ENCODE results near the gene PRSS53. TPM values are rescaled to one million over a fixed set of nuclear protein-coding genes. Genes with fewer than 3 reads are reported as not detected.
"Not testable (repeated sequence)": the region's sequence is repeated elsewhere in the genome, so short reads cannot be mapped to it uniquely, and the experiment has no call there.

Gene PRSS53
- 1 to 10 TPM in 3 of 4 donors, under 1 TPM in 1; 0.59 to 2.1 (median 1.1) TPM for polyA plus RNA-seq (ENCODE audit: insufficient read length in 4 of 4)

DNA sequence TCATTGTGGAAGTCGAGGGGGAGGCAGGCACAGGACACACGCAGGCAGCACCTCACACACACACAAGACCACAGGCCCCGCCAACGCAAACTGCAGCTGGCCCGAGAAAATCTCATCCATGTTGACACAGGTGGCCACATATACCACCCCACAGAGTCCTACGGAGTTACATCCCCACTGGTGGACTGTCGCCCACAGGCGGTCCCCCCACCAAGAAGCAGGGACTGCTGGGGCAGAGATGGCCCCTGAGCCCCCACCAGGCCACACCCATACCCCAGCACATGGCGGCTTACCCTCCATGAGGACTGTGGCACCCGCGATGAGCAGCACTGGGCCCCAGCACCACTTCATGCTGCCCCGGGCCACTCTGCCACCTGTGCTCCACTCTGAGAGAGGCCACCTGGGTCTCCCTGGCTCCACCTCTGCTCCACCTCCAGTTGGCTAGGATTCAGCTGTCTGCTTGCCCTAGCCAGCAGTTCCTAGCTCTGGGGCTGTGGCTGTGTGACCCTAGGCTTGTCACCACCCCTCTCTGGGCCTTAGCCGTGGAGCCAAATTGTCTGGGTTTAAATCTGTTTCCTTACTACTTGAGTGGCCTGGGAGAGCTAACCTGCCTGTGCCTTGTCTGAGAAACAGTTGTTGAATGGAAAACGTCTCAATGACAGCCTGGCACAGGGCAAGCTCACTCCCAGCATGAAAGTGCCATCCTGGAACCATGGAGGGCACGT is at the start of gene PRSS53:
Gene PRSS53, minus strand, starts transcription at position 485 of the 725 bp plus-strand sequence. Its CDS starts 134 bp downstream, at position 351.
- DNase-seq (ENCODE audit: low read depth in 4 of 4, low spot score in 3 of 4), result no peak

DNA sequence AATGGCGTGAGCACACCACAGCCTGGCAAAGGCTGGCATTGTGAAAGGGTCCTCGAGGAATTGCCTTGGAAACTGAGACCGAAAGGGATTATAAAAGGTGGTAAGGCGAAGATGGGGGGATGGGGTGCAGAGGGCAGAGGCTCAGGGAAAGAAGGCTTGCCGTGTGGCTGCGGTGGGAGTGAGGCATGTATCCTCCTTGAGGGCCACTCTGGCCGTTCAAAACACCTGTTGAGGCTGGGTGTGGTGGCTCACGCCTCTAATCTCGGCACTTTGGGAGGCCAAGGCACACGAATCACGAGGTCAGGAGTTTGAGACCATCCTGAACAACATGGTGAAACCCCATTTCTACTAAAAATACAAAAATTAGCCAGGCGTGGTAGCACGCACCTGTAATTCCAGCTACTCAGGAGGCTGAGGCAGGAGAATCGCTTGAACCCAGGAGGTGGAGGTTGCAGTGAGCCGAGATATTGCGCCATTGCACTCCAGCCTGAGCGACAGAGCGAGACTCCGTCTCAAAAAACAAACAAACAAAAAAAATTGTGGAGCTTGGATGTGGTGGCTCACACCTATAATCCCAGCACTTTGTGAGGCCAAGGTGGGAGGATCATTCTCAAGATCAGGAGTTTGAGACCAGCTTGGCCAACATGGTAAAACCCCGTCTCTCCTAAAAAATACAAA is 48.2 kb upstream of the PRSS53 start:
- DNase-seq (ENCODE audit: low read depth in 4 of 4, low spot score in 3 of 4), result not testable (repeated sequence)

DNA sequence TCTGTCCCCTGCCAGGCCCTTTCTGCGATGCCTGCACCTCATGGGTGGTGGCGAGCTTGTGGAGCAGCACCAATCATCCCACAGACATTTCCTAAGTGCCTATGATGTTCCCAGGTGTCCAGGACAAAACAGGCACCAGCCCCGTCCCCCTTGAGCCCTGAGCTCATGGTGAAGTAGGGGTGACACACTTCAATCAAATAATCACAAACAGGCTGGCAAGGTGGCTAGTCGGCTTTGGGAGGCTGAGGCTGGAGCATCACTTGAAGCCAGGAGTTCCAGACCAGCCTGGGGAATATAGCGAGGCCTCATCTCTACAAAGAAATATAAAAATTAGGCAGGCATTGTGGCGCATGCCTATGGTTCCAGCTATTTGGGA is 47.5 kb upstream of the PRSS53 start:
- no peak for DNase-seq (ENCODE audit: low read depth in 4 of 4, low spot score in 3 of 4)

DNA sequence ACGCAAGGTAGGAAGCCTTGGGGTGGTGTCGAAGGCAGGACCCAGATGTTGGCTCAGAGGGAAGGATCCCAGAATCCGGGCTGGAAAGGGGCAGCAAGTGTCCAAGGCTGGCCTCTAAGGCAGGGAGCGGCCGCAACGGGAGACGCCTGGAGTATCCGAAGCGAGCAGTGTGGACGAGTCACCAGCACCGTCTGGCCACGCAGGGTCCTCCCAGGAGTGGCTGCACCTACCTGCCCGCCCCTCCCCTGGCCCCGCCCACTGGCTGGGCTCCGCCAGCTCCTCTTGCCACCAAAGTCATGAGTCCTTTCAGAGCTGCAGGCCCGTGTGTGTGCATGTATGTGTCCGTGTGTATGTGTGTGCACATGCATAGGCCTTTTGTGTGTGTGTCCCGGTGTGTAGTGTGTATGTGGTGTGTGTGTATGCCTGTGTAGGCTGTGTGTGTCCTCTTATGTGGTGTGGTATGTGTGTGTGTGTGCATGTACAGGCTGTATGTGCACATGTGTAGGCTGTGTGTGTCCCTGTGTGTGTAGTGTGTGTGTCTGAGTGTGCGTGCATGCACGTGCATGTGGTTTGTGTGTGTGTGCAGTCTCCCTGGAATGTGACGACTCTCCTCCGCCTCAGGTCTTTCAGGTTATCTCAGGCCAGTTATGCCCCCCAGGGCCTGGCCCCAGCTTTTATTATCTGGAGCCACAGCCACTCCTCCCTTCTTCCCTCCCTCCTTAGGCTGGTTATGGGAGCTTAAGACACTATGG is 47.0 kb upstream of the PRSS53 start, which contains the start of gene PRSS8:
Gene PRSS8, minus strand, starts transcription at position 193 of the 752 bp plus-strand sequence. CDS start 229 bp downstream, outside the sequence.
- no peak for DNase-seq (ENCODE audit: low read depth in 4 of 4, low spot score in 3 of 4)

DNA sequence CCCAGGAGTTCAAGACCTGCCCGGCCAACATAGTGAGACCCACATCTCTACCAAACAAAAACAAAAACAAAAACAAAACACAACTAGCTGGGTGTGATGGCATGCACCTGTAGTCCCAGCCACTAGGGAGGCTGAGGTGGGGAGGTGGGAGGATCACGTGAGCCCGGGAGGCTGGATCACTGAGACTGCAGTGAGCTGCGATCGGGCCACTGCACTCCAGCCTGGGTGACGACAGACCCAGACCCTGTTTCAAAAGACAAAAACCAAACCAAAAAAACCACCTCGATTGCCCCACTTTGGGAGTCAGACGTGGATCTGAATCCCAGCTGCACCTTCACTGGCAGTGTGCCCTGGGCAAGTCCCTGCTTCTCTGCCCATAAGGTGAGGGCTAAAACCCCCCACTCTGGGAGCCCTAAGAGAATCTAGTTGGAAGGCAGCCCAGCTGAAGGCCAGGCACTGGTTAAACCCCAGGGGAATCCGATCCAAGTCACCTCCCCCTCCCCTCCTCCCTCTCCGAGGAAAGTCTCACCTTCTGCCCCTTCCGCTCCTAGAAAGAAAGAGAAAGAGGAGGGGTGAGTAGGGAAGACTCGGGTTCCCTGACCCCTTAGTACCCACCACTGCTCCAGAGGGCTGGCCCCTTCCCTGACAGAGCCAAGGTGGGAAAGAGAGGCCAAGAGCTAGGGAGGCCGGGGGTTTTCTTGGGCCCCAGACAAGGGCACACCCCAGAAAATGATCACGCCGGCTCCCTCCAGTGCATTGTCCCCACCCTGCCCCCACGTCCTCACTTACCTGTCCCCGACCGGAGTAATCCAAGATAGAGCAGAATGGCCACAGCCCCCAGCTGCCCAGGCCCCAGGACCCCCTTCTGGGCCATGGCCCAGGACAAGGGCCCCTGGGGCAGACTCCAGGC is 46.1 kb upstream of the PRSS53 start:
- no peak for DNase-seq (ENCODE audit: low read depth in 4 of 4, low spot score in 3 of 4)

DNA sequence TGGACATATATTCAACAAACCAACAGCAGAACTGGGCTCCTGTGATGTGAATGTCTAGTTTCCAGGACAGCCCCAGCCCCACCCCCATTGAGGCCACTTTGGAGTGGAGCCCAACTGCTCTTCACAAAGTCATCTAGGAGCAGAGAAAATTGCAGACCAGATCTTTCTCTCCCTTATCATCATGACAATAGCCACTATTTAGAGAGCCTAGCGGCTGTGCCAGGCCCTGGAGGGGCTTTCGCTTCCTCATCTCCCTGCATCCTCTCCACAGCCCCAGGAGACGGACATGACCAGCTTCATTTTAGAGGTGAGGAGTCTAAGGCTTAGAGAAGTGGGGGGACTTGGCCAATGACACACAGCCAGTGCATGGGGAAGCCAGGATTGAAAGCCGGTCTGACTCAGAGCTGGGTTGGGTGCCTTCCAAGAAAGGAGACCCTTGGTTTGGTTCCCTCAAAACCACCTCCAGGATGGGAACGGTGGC is 45.4 kb upstream of the PRSS53 start:
- DNase-seq (ENCODE audit: low read depth in 4 of 4, low spot score in 3 of 4), result no peak

GRCh38 chr16:31133046-31133501 is 44.3 kb upstream of the PRSS53 start:
- no peak for DNase-seq (ENCODE audit: low read depth in 4 of 4, low spot score in 3 of 4)

DNA sequence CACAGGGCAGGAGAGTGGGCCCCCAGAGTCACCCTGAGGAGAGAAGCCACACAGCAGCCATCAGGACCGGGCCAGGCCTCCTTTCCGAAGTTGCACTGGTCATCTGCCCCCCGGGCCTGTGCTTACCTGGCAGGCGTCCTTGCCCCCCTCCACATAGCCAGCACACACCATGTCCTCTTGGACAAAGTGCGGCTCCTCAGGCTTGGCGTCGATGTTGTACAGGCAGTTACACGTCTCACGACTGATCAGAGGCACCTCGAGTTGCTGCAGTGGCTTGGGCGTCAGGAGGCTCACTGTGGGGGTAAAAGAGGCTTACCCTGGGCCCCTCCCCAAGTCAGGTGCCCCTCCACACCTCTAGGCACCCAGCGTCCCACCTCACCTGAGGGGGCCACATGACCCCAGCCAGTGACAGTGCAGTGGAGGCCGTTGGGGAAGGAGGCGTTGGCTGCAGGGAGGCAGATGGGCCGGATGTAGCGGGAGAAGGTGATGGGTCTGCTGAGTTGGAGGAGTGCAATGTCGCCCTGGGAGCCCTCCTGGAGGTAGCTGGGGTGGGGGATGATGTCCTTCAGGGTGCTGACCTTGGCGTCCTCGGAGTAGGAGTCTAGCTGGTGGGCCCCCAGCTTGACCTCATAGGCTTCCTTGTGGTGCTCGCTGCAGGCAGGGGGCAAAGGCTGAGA is 43.7 kb upstream of the PRSS53 start:
- no peak for DNase-seq (ENCODE audit: low read depth in 4 of 4, low spot score in 3 of 4)

GRCh38 chr16:31131841-31132271 is 43.1 kb upstream of the PRSS53 start:
- DNase-seq (ENCODE audit: low read depth in 4 of 4, low spot score in 3 of 4), result no peak

DNA sequence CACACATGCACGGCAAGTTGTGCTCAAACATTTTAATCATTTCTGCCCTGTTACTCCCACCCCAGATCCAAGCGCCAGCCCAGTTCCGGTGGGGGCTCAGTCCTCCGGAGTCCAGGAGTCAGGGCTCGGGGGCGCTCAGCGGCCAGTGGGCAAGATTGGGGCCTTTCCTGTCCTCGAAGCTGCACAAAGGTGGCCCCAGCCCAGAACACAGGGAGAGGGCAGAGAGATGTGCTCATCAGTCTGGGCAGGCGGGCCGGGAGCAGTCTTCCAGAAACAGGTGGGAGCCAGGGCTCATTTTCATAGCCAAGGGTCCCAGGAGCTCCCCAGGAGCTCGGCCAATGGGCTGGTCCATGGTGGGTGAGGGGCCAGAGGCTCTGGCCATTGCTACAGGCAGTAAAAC is 42.7 kb upstream of the PRSS53 start:
- DNase-seq (ENCODE audit: low read depth in 4 of 4, low spot score in 3 of 4), result no peak

DNA sequence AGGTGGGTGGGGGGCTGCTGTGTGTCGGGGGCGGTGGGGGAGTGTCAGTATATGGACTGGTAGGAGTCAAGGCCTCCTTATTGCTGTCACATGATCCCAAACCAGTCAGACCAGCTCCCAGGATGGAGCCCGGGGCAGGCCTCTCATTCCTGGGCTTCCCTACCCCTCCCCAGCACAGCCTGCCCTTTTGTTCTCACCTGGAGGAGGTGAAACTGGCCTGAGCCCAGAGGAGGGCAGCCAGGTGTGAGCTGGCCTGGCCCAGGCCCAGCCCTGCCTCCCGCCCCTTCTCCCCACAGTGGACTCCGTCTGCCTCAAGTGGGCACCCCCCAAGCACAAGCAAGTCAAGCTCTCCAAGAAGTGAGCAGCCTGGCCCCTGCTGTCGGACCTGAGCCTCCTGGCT is 42.2 kb upstream of the PRSS53 start:
- DNase-seq (ENCODE audit: low read depth in 4 of 4, low spot score in 3 of 4), result no peak

DNA sequence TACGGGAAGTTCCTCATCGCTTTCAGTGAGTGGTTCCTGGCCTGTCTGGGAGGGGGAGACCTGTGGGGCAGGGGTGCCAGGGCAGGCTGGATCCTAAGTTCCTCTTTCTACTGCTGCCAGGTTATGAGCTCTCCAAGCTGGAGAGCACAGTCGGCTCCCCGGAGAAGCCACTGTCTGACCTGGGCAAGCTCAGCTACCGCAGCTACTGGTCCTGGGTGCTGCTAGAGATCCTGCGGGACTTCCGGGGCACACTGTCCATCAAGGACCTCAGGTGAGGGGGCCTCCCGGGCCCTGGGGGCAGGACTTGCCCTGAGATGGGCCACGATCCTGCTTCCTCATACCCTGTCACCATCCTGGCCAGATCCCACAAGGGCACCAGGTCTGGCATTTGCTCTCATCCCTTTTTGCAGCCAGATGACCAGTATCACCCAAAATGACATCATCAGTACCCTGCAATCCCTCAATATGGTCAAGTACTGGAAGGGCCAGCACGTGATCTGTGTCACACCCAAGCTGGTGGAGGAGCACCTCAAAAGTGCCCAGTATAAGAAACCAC is 41.7 kb upstream of the PRSS53 start:
- no peak for DNase-seq (ENCODE audit: low read depth in 4 of 4, low spot score in 3 of 4)

DNA sequence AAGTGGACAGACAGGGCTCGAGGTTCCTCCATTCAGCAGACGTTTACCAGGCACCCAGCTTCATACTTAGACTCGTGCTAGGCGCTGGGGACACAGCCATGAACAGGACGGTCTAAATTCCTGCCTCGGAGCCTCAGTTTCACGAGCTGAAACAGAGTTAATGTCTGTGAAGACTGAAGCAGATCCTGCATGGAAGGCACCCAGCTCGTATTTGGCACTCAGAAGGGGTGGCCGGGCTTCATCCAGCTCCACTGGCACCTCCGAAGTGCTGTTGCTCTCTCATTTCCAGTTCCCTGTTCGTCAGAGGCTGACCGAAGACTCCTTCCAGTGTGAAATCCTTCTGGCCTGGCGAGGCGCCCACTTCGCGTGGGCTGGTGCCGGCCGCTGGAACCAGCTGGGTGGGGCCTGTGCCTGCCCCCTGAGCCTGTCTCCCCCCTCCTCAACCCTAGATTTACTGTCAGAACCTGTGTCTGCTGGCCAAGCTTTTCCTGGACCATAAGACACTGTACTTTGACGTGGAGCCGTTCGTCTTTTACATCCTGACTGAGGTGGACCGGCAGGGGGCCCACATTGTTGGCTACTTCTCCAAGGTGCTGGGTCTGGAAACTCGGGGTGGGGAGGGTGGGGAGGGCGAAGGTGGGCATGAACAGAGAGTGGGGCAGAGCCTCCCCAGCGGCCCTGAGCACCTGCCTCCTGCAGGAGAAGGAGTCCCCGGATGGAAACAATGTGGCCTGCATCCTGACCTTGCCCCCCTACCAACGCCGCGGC is 41.0 kb upstream of the PRSS53 start:
- no peak for DNase-seq (ENCODE audit: low read depth in 4 of 4, low spot score in 3 of 4)

DNA sequence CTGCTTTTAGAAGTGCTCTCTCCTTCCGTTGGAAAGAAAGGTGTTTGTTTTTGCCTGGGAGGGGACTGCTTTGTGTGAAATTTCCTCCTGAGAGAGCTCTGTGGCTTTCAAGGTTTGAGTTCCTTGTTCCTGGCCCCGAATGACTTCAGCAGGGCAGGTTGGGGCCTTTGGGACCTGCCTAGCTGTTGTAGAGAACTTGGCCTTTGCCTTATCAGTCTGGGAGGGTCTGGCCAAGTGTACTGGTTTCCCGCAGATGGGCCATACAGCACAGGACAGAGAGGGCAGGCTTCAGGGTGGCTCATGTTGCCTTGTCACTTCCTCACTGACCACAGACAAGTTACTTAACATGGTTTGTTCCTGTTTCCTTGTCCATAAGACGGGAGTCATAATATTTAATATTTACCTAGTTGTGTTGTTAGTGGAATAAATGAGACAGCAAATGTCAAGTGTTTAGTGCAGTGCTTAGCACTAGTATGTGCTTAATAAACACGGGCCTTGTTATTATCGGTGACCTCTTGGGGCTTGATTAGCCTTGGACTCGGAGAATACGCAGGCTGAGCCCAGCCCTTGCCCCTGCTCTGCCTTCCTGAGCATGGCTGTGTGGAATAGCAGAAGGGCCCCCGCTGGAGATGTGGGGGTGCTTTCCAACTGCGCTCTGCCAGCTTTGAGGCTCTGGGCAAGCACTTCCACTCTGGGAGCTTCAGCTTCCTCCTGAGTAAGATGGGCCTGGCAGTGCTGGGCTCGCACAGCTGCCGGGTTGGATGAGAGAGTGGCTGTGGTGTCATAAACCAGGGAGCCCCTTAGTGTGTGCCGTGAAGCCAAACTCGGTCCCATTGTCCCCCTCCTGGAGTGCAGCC is 40.2 kb upstream of the PRSS53 start:
- DNase-seq (ENCODE audit: low read depth in 4 of 4, low spot score in 3 of 4), result no peak

DNA sequence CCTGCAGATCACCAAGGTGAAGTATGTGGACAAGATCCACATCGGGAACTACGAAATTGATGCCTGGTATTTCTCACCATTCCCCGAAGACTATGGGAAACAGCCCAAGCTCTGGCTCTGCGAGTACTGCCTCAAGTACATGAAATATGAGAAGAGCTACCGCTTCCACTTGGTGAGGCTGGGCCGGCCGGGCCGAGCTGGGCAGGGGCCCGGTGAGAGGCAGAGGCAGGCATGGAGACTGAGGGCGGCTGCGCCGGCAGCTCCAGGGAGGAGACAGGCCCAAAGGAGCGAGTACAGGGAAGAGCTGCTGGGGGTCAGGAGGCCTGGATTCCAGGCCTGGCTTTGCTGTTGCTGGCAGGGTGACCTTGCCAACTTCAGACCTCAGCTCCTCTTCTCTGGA is 38.4 kb upstream of the PRSS53 start:
- DNase-seq (ENCODE audit: low read depth in 4 of 4, low spot score in 3 of 4), result no peak

DNA sequence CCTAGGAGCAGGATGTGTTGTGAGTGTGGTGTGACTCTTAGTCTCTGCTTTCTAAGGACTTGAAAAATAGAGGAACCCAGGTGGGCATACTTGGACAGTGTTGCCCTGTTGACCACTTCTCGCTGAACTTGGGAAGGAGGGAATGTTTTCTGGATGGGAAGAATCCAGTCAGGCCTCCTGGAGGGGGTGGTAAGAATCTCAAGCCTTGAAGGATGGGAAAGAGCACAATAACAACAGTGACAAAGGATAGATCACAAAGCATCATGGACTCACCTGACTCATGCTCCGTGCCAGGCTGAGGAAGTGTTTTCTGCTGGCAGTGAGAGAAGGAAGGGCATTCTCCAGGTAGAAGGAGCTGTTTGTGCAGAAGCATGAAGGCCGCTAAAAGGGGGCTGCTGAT is 37.1 kb upstream of the PRSS53 start:
- DNase-seq (ENCODE audit: low read depth in 4 of 4, low spot score in 3 of 4), result no peak

GRCh38 chr16:31120129-31120528 is 31.4 kb upstream of the PRSS53 start:
- DNase-seq (ENCODE audit: low read depth in 4 of 4, low spot score in 3 of 4), result no peak

Measured in left renal pelvis (tissue), 4 donors.